Neural cell (in vitro differentiated cells): ENCODE data around the gene ZNF577.

Experiments used
- CTCF ChIP-seq: fragments of 450-650 bp; IDR thresholded peaks from 2 replicates; pipeline ENCODE4 v1.5.1; 2014; ENCODE audit warnings: antibody characterized with exemption, mild to moderate bottlenecking, moderate library complexity; ENCODE audit not compliant: poor library complexity, severe bottlenecking
- EP300 ChIP-seq: fragments of 450-650 bp; conservative IDR thresholded peaks from 2 replicates; pipeline ENCODE4 v1.6.1; 2014; ENCODE audit warnings: antibody characterized with exemption, mild to moderate bottlenecking, moderate library complexity; ENCODE audit not compliant: poor library complexity, severe bottlenecking
- EZH2 ChIP-seq: fragments of 200-600, 300-800 bp; shearing (Covaris generic), sonication (generic); IDR thresholded peaks from 2 replicates; pipeline ENCODE4 v1.6.1; 2014; ENCODE audit warnings: antibody characterized with exemption, low read length, borderline replicate concordance, mild to moderate bottlenecking; ENCODE audit not compliant: insufficient read depth, poor library complexity, severe bottlenecking
- POLR2AphosphoS5 ChIP-seq: IDR thresholded peaks from 2 replicates; pipeline ENCODE4 v1.6.1; 2012
- RAD21 ChIP-seq: fragments of 450-650 bp; conservative IDR thresholded peaks from 2 replicates; pipeline ENCODE4 v1.6.1; 2014; ENCODE audit warnings: antibody characterized with exemption, mild to moderate bottlenecking, moderate library complexity
- REST ChIP-seq: IDR thresholded peaks from 2 replicates; pipeline ENCODE4 v1.6.1; 2012; ENCODE audit warnings: borderline replicate concordance
- TAF1 ChIP-seq: IDR thresholded peaks from 2 replicates; pipeline ENCODE4 v1.6.1; 2012; ENCODE audit warnings: low read depth

GRCh38 chr19:51822946-51823345, 64.8 kb downstream of the ZNF577 start:
- no peak for TF ChIP-seq CTCF
- TF ChIP-seq EZH2: no peak
- no peak for TF ChIP-seq REST
- TF ChIP-seq RAD21: no peak
- no peak for TF ChIP-seq POLR2AphosphoS5
- no peak for TF ChIP-seq EP300
- no peak for TF ChIP-seq TAF1
